Large intestine (tissue), 3 donors: ENCODE results near the gene ZNF28. TPM values are rescaled to one million over a fixed set of nuclear protein-coding genes. Genes with fewer than 3 reads are reported as not detected.
A peak's percentile ranks its signal among the peaks of the same experiment; 100 is the strongest.
"Not testable (repeated sequence)": the region's sequence is repeated elsewhere in the genome, so short reads cannot be mapped to it uniquely, and the experiment has no call there.

Experiments used
- DNase-seq, 2 donors: peaks; one replicate each; pipeline versions ENCODE4 v3.0.0 to v3.0.0-alpha.2; 2013
- H3K27ac ChIP-seq: one replicate; pipeline ENCODE4 v1.5.1; 2013; ENCODE audit warnings: low read length
- H3K27me3 ChIP-seq: 2 replicates; pipeline ENCODE4 v1.6.1; 2013; ENCODE audit warnings: low read length; ENCODE audit not compliant: control insufficient read depth, insufficient read depth
- H3K36me3 ChIP-seq: 2 replicates; pipeline ENCODE4 v1.6.1; 2013; ENCODE audit warnings: low read length; ENCODE audit not compliant: control insufficient read depth, insufficient read depth
- H3K4me1 ChIP-seq: one replicate; pipeline ENCODE4 v1.6.1; 2013; ENCODE audit warnings: low read length; ENCODE audit not compliant: control insufficient read depth, insufficient read depth
- H3K4me3 ChIP-seq: one replicate; pipeline ENCODE4 v1.5.1; 2013; ENCODE audit warnings: low read length
- H3K9me3 ChIP-seq: one replicate; pipeline ENCODE4 v1.6.1; 2013; ENCODE audit warnings: mild to moderate bottlenecking, low read depth, low read length, moderate library complexity; ENCODE audit not compliant: control insufficient read depth
- WGBS: methylation state at CpG from one replicate; pipeline ENCODE4 v1.1.5; 2013; ENCODE audit warnings: low lambda C conversion rate; ENCODE audit not compliant: insufficient coverage; 5-methylcytosine and 5-hydroxymethylcytosine counted together
- polyA plus RNA-seq: library from polyadenylated mRNA; unstranded; fragments of 120-200 nt; gene quantifications from one replicate; pipeline ENCODE4 v1.2.1, GENCODE V29; 2013

Gene ZNF28
- polyA plus RNA-seq, 1 donor: 20.6 TPM

GRCh38 chr19:52782864-52783263, 38.6 kb downstream of the ZNF28 start:
- peaks cover 13% of the 10 kb centered on the region for H3K9me3 ChIP-seq
- not testable (repeated sequence) for H3K27ac ChIP-seq
- WGBS: no CpG with 5 or more reads among the region's 2 CpGs

GRCh38 chr19:52778811-52779210, 42.6 kb downstream of the ZNF28 start:
- Histone ChIP-seq H3K27ac (no peak overlapping the region), H3K4me3 (no peak overlapping the region), H3K27me3 (no peaks in the 10 kb centered on the region), H3K4me1 (no peaks in the 10 kb centered on the region), H3K9me3 (peaks cover 13% of the 10 kb centered on the region), H3K36me3 (peaks cover 24% of the 10 kb centered on the region)
- no CpG with 5 or more reads among the region's 3 CpGs for WGBS
- DNase-seq: no peak

More at GRCh38 chr19:52782864-52783263, 38.6 kb downstream of the ZNF28 start:
- not testable (repeated sequence) for H3K4me3 ChIP-seq, H3K36me3 ChIP-seq, H3K27me3 ChIP-seq, DNase-seq, H3K4me1 ChIP-seq

- no CpG with 5 or more reads among the region's 2 CpGs for WGBS
- not testable (repeated sequence) for H3K4me3 ChIP-seq, DNase-seq
Measured at GRCh38 chr19:52756447-52756846, 65.0 kb downstream of the ZNF28 start.

GRCh38 chr19:52749780-52750179, 71.7 kb downstream of the ZNF28 start:
- Histone ChIP-seq H3K4me1 (no peaks in the 10 kb centered on the region), H3K36me3 (no peaks in the 10 kb centered on the region), H3K9me3 (no peaks in the 10 kb centered on the region), H3K4me3 (no peak overlapping the region), H3K27me3 (no peaks in the 10 kb centered on the region), H3K27ac (no peak overlapping the region)
- DNase-seq: no peak
- 100% methylated on average over 1 of the region's 4 CpGs for WGBS

More at GRCh38 chr19:52756447-52756846, 65.0 kb downstream of the ZNF28 start:
- H3K27ac ChIP-seq, H3K27me3 ChIP-seq, H3K4me1 ChIP-seq, H3K36me3 ChIP-seq, H3K9me3 ChIP-seq: not testable (repeated sequence)

- no peaks in the 10 kb centered on the region for H3K4me1 ChIP-seq
- DNase-seq: peak in 1 of 2 donors; percentile 37
- H3K27ac ChIP-seq: no peak overlapping the region
- no peaks in the 10 kb centered on the region for H3K9me3 ChIP-seq
- H3K36me3 ChIP-seq: no peaks in the 10 kb centered on the region
- H3K27me3 ChIP-seq: no peaks in the 10 kb centered on the region
- WGBS: 50% methylated on average over 2 of the region's 8 CpGs
- no peak overlapping the region for H3K4me3 ChIP-seq
Measured at GRCh38 chr19:52748336-52748950, 73.0 kb downstream of the ZNF28 start.

Other genes with a start within 250 kb of the ZNF28 start
- gene ZNF83, start 183.3 kb downstream of the ZNF28 start, polyA plus RNA-seq: 90.2 TPM
- 13.4 TPM for gene ZNF611, start 86.6 kb downstream of the ZNF28 start, polyA plus RNA-seq
- gene ZNF600, start 34.8 kb downstream of the ZNF28 start, polyA plus RNA-seq: 15.9 TPM
- gene ZNF468, start 36.0 kb upstream of the ZNF28 start, polyA plus RNA-seq: 37.2 TPM
- 36.7 TPM for gene ZNF320, start 76.0 kb upstream of the ZNF28 start, polyA plus RNA-seq
- gene ZNF888, start 101.8 kb upstream of the ZNF28 start, polyA plus RNA-seq: 9.3 TPM
- gene ZNF816, start 141.2 kb upstream of the ZNF28 start, polyA plus RNA-seq: 14.5 TPM
- gene ERVV-1, start 192.3 kb upstream of the ZNF28 start, polyA plus RNA-seq: 0.03 TPM
- gene ERVV-2, start 223.1 kb upstream of the ZNF28 start, polyA plus RNA-seq: not detected